Activated T-cell treated with anti-CD3 and anti-CD28 coated beads for 1 hour (primary cell): ENCODE measurements around the gene SLC36A3.
A peak's percentile ranks its signal among the peaks of the same experiment; 100 is the strongest.
"Not testable (repeated sequence)": the region's sequence is repeated elsewhere in the genome, so short reads cannot be mapped to it uniquely, and the experiment has no call there.

Source experiments
- DNase-seq: peaks from one replicate; pipeline ENCODE4 v3.0.0-alpha.2; 2020; ENCODE audit warnings: low read depth

SLC36A3 gene

DNA sequence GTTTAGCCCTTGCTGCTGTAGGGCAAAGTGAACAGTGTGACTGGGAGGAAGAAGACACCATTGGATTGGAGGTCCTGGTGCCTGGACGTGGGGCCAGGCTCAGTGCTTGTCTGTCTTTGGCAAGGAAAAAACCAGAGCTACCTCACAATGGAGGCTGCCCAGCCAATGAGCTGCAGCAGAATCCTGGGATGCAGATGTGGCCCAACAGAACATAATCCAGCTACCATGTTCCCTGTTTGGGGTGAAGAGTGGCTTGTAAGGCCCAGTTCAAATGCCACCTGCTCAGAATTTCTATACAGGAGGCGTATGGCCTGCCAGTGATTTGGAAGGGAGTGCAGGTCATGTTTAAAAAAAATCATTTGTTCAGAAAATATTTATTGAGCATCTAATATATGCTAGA lies at the start of gene SLC36A3:
TSS of gene SLC36A3 (minus strand) at position 101 of the 400 bp plus-strand sequence. CDS start 412 bp downstream, outside the sequence.
- DNase-seq = no peak

DNA sequence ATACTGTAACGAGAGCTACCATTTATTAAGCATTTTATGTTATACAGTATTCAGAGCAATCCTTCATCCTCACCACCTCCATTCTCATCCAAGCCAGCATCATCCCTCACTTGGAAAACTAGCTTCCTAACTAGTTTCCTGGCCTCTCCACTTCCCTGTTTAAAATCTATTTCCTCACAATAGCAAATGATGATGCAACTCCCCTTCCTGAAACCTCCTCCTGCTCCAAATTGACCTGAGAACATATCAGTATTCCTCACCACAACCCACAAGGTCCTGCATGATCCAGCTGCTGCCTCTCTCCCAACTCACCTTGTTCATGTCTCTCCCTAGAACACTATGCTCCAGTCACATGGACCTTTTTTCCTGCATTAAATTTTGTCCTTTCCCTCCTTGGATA lies 48.1 kb upstream of the SLC36A3 start:
- no peak for DNase-seq

DNA sequence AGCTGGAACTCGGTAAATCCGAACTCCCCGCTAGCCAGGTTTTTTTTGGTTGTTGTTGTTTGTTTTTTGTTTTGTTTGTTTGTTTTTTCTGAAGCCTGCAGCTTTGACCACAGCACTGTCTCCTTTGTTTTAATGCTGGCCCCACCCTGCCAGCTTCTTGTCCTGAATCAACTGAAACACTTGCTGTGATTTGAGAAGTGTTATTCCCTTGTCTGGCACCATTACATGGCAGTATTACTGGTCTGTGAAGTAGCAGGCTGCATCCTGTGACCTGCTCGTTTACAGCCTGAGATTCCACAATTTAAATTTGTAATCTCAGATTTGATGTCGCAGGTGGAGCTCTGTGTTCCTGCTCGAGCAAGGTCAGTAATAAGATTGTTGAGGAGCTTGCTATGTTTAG lies 45.2 kb upstream of the SLC36A3 start:
- DNase-seq = no peak

DNA sequence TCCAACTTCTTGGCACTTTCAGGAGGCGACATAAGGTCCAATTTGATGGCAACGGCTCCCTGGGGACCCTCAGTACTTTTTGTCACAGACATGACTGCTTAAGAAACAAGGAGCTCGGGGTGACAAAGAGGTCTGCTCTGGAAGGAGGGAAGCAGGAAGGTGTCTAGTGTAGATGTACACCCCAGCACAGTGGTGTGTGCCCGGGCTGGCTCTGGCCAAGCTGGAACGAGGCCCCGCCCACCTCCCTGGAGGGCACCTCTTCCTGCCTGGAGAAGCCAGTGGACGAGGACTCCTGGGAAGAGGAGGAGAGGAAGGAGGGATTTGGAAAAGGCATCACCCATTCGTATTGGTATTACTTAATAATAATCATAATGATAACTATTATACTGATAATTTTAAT lies 43.8 kb upstream of the SLC36A3 start, which contains the start of gene SLC36A2:
TSS of gene SLC36A2 (minus strand) at position 191 of the 400 bp plus-strand sequence. CDS start at position 92, 99 bp downstream.
- no peak for DNase-seq

DNA sequence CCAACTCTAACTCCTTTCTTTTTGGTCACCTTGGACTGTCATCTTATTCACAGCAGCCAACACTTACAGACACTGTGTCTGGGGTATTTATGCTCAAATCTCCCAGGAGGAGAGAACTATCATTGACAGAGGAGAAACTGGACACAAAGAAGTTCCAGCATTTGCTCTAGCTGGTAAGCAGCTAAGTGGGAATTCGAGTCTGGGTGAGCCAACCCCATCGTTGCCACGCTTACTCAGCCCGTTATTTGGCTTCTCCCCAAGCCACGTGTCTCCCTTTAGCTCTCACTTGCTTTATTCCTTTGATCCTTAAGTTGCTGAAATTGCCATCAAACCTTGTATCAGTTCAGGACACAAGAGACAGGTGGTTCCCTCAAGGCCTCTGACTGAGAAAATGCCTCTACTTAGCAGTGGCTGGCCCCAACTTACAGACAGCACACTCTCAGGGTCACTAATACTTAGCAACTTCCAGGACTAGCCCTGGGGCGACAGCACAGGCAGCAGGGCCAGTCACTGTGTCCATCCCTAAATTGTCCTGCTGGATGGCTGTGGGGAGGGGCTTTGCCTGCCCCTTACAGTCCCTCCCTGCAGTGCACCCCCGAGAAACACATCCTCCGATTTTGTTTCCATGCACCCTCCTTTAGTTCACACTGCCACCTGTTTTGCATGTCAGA lies 42.4 kb upstream of the SLC36A3 start:
- DNase-seq = no peak

DNA sequence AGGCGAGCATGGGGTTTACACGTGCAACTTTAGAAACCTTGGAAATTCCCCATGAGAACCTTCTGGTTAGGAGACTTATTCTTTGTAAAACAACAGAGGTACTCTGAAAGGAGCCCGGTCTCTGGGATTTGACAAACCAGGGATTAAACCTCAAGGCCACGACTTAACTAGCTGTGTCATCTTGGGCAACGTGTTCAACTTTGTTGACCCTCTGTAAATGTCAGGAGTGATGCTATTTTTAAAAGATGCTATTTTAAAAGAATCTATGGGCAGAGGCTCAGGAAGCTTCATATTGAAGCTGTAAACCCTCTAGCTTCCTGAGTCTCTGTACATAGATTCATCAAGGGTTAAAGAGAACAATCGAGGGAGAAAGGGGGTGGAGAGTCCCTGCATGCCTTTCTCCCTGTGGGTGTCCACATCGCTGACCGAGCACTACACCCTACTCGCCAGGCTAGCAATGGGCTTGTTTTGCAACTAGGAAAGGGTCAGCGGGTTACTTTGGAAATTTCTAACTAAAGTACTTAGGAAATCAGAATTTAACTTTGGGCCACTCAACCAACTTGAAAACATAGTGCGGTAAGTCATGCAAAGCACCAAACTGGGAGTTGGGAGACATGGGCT lies 41.7 kb upstream of the SLC36A3 start:
- DNase-seq = no peak

DNA sequence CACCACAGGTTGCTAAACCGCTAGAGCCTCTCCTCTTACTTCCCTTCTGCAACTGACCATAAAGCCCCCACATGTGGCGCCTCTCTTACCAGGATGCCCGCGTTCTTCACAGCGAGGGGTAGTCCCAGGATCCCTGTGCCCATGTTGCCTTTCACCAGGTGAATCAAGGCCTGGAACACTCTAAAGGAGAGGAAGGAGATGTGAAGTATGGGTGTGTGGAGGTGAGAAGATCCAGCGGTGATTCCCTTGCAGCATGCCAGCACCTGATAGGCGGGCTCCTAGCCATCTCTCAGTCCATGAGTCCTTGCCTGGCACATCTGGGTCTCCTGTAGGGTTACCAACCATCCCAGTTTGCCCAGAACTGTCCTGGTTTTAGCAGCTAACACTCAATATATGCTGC lies 40.5 kb upstream of the SLC36A3 start:
- no peak for DNase-seq

DNA sequence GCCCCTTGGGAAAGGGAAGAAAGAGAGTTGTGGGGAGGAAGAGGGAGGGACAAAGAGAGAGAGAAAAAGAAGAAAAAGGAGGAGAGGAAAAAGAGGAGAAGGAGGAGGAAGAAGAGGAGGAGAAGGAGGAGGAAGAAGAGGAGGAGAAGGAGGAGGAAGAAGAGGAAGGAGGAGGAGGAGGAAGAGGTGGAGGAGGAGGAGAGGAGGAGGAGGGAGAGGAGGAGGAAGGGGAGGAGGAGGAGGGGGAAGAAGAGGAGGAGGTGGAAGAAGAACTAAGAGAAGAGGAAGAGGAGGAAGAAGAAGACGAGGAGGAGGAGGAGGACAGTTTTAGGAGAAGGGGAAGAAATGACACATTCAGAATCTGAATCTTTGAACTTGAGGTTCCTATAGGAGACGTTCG lies 36.4 kb upstream of the SLC36A3 start:
- DNase-seq = no peak

DNA sequence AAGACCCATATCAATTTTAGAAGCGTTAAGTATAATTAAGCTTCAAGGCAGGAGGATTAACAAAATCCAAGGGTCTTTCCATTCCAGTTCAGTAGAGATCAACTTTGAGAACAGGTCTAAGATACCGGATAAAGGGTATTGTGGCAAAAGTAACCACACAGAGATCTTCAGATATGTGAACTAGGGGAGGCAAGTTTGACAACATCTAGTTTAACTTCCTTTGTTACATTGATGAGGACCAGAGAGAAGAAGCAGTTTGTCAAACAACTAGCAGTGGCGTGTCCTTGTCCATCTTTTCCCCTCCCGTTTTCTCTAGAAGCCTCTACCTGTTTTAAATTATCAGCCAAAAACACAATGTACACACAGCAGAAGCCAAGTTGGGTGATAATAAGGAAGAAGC lies 35.2 kb upstream of the SLC36A3 start:
- no peak for DNase-seq

DNA sequence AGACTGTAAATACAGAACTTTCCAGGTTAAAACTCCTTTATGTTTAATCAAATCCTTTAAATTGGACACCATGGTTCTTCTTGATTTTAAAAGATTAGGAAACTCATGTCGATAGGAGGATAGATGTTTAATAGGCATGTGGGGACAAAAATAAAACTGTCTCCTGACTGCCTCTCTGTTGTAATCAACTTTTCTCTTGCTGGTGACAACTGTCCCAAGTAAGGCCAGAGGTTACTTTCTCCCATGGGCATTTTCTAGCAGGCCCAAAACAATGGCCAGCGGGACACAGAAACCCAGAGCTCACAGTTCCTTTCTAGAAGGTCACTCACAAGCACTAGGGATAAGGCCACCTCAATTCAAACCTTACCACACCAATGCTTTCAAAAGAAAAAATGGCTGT lies 29.3 kb upstream of the SLC36A3 start:
- DNase-seq = no peak

DNA sequence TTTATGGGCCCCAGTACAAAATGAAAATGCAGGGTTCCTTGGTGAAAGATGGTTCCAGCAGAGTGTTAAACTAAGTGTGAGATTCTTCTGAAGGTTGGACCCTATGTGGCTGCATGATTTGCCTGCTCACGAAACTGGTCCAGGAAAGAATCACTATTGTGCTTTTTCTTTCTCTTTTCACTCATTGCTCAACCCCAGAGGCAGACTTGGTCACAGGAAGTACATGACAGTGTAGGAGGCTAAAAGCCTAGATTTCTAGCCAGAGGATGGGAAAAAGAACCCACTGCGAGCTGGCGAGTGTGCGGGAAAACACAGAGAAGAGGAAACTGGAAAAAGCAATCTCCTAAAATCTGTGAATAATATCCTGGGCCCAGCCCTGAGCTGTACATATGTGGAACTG lies 25.2 kb upstream of the SLC36A3 start:
- DNase-seq = no peak

DNA sequence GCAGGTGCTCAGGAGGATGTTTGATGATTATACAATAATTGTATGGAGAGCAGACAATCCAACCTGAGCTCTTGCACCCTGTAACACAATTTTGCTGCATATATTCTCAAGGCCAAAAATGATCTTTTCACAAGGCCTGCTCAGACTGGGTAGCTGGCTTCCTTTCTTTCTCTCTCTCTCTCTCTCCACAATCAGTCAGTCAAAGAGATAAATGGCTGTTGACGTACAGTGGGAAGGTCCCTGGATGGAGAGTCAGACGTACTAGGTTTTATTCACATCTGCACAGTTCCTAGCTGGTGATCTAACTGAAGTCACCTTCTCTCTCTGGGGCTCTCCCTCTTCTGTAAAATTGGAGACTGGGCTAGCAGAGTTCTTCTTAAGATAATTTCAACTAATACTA lies 24.0 kb upstream of the SLC36A3 start:
- no peak for DNase-seq

DNA sequence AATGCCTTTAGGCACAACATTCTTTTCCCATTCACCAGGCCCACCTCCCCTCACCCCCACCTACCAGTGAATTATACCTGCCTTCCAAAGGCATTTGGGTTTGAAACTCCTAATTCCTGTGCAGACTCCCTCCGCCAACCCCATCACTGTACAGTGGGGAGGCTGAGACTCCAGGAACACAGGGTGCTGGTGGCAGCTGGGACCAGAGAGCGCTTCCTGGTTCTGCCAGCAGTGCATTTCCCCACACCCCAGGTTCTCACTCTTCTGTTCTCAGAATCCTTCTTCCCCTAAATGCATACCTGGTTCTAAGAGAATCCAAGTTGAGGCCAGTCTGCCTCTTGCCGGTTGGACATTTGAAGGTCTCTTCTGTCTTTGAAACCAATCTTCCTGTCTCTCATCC lies 22.7 kb upstream of the SLC36A3 start:
- DNase-seq = no peak

DNA sequence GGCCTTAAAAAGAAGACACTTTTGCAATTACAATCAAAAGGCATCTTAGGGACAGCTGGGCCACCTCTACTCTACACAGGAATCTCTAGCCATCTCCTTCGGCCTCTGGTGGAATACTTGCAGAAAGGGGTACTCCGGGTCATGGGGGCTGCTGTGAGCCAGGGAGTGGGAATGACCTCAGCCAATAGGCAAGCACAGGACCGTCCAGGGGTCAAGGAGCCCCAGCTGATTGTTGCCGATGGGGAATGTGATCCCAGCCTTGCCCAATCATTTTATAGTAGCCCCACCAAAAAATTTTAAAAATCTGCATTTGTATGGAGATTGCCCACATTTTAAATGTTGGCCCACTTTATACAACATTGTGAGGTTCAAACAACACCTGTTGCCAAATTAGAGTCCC lies 16.9 kb upstream of the SLC36A3 start:
- no peak for DNase-seq

DNA sequence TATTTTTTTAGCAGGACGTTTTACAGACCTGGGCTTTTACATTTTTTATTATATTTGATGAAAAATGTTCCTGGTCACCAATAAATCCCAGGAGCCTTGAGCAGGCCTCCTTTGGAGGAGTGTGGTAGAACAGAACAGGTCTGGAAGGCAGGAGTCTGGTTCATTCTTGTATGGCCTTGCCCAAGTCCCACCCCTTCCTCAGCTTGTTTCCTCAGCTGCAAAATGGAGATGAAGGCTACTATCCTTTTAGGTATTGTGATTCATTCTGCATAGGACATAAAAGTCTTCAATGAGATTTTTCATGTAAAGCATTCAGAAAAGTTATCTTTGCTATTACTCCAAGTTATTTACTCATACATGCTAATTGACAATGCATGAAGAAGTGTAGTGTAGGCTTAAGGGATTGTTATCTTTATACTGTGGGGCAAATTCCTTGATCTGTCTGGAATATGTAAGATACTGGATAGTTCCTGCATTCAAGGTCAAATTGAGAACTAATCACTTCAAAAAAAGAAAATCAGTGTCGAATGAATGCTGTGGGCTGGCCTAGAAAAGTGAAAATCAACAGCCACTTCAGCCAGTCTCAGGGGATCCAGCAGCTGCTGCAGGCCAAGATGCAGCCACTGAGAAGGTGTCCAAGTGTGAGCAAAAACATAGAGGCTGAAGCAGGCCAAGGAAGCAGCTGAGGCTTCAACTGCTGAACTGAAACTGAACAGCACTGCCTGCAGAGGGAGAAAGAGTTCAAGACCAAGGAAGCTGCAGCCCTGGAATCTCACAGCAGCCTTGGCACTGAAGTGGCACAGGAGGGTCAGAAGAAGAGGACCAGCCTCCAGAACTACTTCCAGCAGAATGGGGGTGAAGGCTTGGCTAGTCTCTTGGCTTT lies 15.5 kb upstream of the SLC36A3 start:
- no peak for DNase-seq

DNA sequence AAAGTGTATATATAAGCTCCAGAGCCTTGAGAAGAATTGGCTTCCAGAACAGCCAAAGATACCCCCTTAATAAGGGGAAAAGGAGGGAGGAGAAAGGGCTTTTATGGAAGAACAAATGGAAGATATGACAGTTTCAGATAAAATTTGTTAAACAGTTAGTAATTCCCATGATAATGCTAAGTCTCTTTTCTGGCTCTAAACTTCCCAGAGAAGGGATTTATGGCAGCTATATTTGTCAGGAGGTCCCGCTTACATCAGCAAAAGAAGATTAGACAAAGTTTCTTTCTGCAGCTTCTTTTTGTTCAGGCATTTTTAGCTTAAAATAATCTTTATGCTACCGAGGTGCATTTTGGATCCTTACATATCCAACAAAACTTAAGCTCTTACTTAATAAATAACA lies 14.3 kb upstream of the SLC36A3 start:
- no peak for DNase-seq

DNA sequence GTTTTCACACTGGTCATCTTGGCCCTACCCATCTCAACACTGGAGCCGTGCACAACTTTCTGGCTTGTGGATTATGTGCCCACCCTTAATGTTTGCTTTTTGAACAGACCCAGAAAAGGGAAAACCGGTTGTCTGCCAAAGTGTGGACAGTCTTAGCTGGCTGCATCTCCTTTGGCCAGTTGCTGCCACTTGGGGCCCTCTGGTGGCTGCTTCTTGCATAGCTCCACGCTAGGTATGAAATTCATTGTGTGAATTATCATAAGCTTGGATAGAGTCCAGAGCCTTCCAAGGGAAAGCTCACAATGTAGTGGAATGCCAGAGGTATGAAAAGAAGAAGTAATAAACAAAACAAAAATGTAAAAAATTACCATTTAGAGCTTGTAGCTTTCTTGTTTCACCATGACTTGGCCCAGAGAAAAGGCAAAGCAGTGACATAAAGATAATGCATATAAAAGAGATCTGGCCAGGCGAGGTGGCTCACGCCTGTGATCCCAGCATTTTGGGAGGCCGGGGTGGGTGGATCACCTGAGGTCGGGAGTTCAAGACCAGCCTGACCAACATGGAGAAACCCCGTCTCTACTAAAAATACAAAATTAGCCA lies 12.5 kb upstream of the SLC36A3 start:
- peak; percentile 25 for DNase-seq

DNA sequence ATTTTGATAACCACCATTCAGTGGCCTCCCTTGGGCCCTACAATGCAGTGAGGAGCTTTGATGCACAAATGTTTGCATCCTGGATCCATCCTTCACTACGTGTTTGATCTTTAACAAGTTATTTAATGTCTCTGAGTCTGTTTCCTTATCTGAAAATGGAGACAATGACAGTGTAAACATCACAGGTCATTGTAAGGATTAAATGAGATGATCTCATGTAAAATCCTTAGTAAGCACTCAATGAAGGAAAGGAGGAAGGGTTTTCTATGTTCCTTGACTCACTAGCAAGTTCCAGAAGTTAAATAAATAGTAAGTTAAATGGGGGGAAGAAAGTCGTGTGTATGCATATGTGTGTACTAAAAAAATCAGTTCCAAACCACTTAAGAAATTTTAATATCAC lies 9.8 kb upstream of the SLC36A3 start:
- no peak for DNase-seq

DNA sequence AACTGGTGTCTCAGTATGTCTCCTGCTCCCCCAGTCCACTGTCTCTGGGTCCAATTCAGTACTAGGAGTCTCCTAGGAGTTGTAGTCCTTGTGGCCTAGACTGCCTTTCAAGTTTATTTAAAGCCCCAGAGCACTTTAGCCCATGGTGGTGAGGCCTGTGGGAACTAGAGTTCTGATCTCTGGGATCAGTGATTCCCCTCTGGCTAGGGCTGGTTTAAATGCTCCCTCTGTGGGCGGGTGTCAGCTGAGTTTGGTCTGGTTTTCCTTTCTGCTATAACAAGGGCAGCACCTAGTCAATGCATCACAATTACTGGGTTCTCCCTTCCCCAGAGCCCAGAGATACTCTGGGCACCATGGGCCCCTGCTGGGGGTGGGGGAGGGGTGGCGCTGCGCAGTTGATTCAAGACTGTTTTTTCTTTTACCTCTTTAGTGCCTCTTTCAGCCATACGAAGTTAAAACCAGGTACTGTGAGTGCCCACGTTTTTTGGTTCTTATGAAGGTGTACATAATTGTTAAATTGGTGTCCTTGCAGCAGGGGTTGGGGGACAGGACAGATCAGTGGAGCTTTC lies 9.3 kb upstream of the SLC36A3 start:
- no peak for DNase-seq

DNA sequence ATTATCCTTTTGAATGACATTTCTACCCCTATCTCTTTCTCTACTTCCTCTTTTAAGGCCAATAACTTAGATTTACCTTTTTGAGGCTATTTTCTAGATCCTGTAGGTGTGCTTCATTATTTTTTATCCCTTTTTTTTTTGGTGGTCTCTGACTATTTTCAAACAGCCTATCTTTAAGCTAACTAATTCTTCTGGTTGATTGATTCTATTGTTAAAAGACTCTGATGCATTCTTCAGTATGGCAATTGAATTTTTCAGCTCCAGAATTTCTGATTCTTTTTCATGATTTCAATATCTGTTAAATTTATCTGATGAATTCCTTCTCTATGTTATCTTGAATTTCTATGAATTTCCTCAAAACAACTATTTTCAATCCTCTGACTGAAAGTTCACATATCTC lies 7.4 kb upstream of the SLC36A3 start:
- no peak for DNase-seq

DNA sequence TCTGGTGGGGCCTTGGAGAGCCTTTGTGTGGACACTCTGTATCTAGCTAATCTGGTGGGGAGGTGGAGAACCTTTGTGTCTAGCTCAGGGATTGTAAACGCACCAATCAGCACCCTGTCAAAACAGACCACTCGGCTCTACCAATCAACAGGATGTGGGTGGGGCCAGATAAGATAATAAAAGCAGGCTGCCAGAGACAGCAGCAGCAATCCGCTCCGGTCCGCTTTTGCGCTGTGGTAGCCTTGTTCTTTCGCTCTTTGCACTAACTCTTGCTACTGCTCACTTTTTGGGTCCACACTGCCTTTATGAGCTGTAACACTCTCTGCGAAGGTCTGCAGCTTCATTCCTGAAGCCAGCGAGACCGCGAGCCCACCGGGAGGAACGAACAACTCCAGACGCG lies 6.3 kb upstream of the SLC36A3 start:
- DNase-seq = not testable (repeated sequence)

DNA sequence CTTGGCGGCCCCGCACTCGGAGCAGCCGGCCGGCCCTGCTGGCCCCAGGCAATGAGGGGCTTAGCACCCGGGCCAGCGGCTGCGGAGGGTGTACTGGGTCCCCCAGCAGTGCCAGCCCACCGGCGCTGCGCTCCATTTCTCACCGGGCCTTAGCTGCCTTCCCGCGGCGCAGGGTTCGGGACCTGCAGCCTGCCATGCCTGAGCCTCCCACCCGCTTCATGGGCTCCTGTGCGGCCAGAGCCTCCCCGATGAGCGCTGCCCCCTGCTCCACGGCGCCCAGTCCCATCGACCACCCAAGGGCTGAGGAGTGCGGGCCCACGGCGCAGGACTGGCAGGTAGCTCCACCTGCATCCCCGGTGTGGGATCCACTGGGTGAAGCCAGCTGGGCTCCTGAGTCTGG lies 5.7 kb upstream of the SLC36A3 start:
- DNase-seq = not testable (repeated sequence)
